Nephron progenitor cell (in vitro differentiated cells): ENCODE results near the gene SLC12A8.

Experiments used
- DNase-seq: peaks from one replicate; pipeline ENCODE4 v3.0.0; 2021
- H3K27ac Mint-ChIP-seq: 2 replicates; pipeline ENCODE4 v1.8.0; 2021; ENCODE audit warnings: mild to moderate bottlenecking, moderate library complexity, mixed read lengths
- H3K27me3 Mint-ChIP-seq: 2 replicates; pipeline ENCODE4 v1.8.0; 2021; ENCODE audit warnings: mild to moderate bottlenecking, low read depth, mixed read lengths; ENCODE audit not compliant: poor library complexity
- H3K36me3 Mint-ChIP-seq: 2 replicates; pipeline ENCODE4 v1.8.0; 2021; ENCODE audit warnings: low read depth, mixed read lengths
- H3K4me1 Mint-ChIP-seq: 2 replicates; pipeline ENCODE4 v1.8.0; 2021; ENCODE audit warnings: mixed read lengths
- H3K4me3 Mint-ChIP-seq: 2 replicates; pipeline ENCODE4 v1.8.0; 2021; ENCODE audit warnings: mild to moderate bottlenecking, moderate library complexity, mixed read lengths
- H3K9me3 Mint-ChIP-seq: 2 replicates; pipeline ENCODE4 v1.8.0; 2021; ENCODE audit warnings: mild to moderate bottlenecking, moderate library complexity, mixed read lengths
- TF ChIP-seq, protein P1 (sequence below): fragments of 200-600 bp; sonication (generic); IDR thresholded peaks from 2 replicates; pipeline ENCODE4 v1.5.0; 2021; ENCODE audit warnings: antibody characterized with exemption

Gene SLC12A8

DNA sequence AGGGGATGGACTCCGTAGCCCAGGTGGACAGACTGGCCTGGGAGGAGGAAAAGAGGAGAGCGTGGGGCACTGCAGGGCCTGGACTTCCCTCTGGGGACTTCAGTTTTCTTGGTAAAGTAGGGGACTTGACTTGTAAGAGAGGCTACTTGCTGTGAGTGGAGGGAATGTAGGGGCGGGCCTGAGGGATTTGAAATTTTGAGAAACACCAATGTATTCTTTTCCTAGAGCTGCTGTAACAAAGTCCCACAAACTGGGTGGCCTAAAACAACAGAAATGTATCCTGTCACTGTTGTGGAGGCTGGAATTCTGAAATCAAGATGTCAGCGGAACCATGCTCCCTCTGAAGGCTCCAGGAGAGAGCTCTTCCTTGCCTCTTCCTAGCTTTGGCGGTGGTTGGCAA lies 150.9 kb downstream of the SLC12A8 start:
- Mint-ChIP-seq H3K27ac (no peak overlapping the region), H3K4me3 (no peak overlapping the region), H3K9me3 (peaks cover 15% of the 10 kb centered on the region), H3K36me3 (peaks cover 5% of the 10 kb centered on the region), H3K4me1 (peaks cover 31% of the 10 kb centered on the region), H3K27me3 (peaks cover 34% of the 10 kb centered on the region)
- DNase-seq, result no peak
- TF ChIP-seq, protein P1, sequence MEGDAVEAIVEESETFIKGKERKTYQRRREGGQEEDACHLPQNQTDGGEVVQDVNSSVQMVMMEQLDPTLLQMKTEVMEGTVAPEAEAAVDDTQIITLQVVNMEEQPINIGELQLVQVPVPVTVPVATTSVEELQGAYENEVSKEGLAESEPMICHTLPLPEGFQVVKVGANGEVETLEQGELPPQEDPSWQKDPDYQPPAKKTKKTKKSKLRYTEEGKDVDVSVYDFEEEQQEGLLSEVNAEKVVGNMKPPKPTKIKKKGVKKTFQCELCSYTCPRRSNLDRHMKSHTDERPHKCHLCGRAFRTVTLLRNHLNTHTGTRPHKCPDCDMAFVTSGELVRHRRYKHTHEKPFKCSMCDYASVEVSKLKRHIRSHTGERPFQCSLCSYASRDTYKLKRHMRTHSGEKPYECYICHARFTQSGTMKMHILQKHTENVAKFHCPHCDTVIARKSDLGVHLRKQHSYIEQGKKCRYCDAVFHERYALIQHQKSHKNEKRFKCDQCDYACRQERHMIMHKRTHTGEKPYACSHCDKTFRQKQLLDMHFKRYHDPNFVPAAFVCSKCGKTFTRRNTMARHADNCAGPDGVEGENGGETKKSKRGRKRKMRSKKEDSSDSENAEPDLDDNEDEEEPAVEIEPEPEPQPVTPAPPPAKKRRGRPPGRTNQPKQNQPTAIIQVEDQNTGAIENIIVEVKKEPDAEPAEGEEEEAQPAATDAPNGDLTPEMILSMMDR, result no peak

DNA sequence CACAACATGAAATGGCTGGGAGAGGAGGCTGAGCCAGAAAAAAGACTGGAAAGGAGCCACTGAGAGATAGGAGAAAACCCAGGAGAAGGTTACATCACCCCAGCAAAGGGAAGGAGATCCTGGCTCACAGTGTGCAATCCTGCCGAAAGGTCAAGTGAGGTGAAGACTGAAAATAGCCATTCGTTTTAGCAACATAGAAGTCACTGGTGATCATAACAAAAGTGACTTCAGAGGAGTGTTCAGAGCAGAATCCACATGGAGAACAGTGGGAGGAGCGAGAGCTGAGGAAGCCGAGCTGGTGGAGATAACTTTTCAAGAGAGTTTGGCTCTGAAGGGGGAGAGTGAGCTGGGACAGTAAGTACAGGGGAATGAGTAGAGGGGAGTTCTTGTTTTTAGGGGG lies 151.4 kb downstream of the SLC12A8 start:
- peaks cover 15% of the 10 kb centered on the region for H3K9me3 Mint-ChIP-seq
- no peak overlapping the region for H3K27ac Mint-ChIP-seq
- DNase-seq, result no peak
- TF ChIP-seq, protein P1, result no peak
- no peak overlapping the region for H3K4me3 Mint-ChIP-seq
- H3K4me1 Mint-ChIP-seq, result peaks cover 35% of the 10 kb centered on the region
- H3K27me3 Mint-ChIP-seq, result peaks cover 38% of the 10 kb centered on the region
- H3K36me3 Mint-ChIP-seq, result peaks cover 5% of the 10 kb centered on the region

DNA sequence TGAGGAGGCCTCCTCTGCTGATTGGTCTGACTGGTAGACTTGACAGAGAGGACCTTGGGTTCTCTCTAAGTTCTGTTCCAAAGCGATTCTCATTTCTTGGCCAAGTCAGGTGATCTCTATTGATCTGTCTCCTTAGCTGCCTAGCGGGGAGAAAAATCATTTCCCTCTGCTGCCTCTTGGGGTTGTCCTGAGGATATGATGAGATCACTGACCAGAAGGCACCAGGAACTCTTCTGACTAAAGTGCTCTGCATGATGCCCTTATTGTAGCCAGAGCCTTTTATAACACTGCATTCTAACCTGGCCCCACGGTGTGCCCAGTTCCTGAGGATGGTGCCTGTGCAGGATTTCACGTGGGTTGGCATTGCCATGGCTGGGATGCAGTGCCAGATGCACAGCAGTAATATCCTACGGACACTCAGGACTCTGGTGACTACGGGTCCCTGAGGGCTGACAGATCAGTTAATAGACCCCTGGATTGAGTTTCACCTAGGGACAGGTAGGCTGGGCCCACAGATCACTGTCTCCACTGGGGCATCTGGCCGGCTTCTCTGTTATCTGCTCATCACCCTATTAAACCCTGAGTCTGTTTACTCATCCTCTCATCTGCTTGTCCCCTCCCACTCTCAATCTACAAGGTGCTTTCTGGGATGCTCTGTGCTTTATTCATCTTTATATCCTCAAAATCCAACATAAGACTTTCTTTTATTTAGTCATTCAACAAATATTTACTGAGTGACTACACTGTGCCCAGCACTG lies 152.9 kb downstream of the SLC12A8 start:
- TF ChIP-seq, protein P1, result no peak
- no peak overlapping the region for H3K4me3 Mint-ChIP-seq
- H3K36me3 Mint-ChIP-seq, result peaks cover 4% of the 10 kb centered on the region
- H3K4me1 Mint-ChIP-seq, result peaks cover 41% of the 10 kb centered on the region
- peaks cover 38% of the 10 kb centered on the region for H3K27me3 Mint-ChIP-seq
- H3K9me3 Mint-ChIP-seq, result peaks cover 12% of the 10 kb centered on the region
- DNase-seq, result no peak
- no peak overlapping the region for H3K27ac Mint-ChIP-seq

DNA sequence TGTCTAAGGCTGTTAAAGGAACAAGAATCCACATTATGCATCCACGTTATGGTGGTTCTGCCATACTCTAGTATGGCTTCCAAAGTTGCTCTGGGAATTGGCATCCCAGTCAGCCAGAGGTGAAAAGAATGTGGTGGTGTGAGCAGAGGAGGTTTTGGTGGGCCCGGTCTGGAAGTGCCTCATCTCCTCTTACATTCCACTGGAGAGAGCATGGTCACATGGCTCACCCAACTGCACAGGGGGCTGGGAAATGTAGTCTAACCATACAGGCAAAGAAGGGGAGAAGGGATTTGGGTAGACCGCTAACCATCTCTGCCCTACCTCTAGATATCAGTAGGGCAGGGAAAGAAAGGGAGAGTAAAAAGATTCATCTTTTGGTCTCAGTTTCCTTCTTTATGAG lies 153.6 kb downstream of the SLC12A8 start:
- no peak for DNase-seq
- H3K36me3 Mint-ChIP-seq, result no peaks in the 10 kb centered on the region
- H3K27ac Mint-ChIP-seq, result no peak overlapping the region
- no peak overlapping the region for H3K4me3 Mint-ChIP-seq
- H3K9me3 Mint-ChIP-seq, result peaks cover 5% of the 10 kb centered on the region
- H3K27me3 Mint-ChIP-seq, result peaks cover 39% of the 10 kb centered on the region
- TF ChIP-seq, protein P1, result no peak
- peaks cover 48% of the 10 kb centered on the region for H3K4me1 Mint-ChIP-seq

DNA sequence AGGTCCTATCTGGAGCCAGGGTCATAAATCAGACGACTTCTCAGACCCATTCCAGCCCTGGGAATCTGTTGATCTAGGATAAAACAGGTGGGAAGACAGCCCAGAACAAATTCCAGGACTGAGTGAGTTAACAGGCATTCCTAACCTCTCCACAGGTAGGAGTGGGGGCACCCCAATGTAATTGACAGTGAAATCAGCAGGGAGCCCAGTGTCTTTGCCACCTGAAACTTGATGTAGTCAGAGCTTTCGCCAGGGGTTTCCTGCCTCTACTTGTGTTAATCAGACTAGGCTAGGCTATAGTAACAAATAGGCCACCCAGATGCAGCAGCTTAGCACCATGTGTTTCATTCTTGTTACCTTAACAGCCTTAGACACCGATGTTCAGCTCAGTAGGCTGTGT lies 154.0 kb downstream of the SLC12A8 start:
- Mint-ChIP-seq H3K4me3 (no peak overlapping the region), H3K36me3 (no peaks in the 10 kb centered on the region), H3K9me3 (peaks cover 3% of the 10 kb centered on the region), H3K4me1 (peaks cover 49% of the 10 kb centered on the region), H3K27me3 (peaks cover 36% of the 10 kb centered on the region), H3K27ac (no peak overlapping the region)
- TF ChIP-seq, protein P1, result no peak
- no peak for DNase-seq
